Measurements from ENCODE around the gene TCEA2.
A peak's percentile ranks its signal among the peaks of the same experiment; 100 is the strongest.
"Not testable (repeated sequence)": the region's sequence is repeated elsewhere in the genome, so short reads cannot be mapped to it uniquely, and the experiment has no call there.

The TCEA2 gene

GRCh38 chr20:64080013-64080812, 17.2 kb downstream of the TCEA2 start, which contains the start of gene OPRL1:
OPRL1 (plus strand) TSS chr20:64080082; CDS start chr20:64092721, 12,639 bp downstream.
- peak; percentile 42 for DNase-seq

- no peak for DNase-seq
Observed at GRCh38 chr20:64080813-64081623, 18.0 kb downstream of the TCEA2 start.

GRCh38 chr20:64081624-64081964, 18.6 kb downstream of the TCEA2 start:
- DNase-seq, result no peak

- DNase-seq, result no peak
Observed at GRCh38 chr20:64082126-64082731, 19.2 kb downstream of the TCEA2 start.

GRCh38 chr20:64082820-64083377, 19.9 kb downstream of the TCEA2 start:
- DNase-seq, result no peak

- peak; percentile 41 for DNase-seq
Observed at GRCh38 chr20:64083378-64083803, 20.4 kb downstream of the TCEA2 start.

GRCh38 chr20:64083804-64084684, 21.0 kb downstream of the TCEA2 start, which contains the start of gene LKAAEAR1:
LKAAEAR1 (minus strand) TSS chr20:64084398; CDS start chr20:64084219, 179 bp downstream.
- no peak for DNase-seq

- no peak for DNase-seq
Observed at GRCh38 chr20:64084685-64085152, 21.7 kb downstream of the TCEA2 start.

- DNase-seq, result no peak
Observed at GRCh38 chr20:64086801-64087200, 23.8 kb downstream of the TCEA2 start.

- DNase-seq, result not testable (repeated sequence)
Observed at GRCh38 chr20:64087226-64087825, 24.3 kb downstream of the TCEA2 start.

GRCh38 chr20:64088586-64088985, 25.6 kb downstream of the TCEA2 start:
- DNase-seq, result not testable (repeated sequence)

GRCh38 chr20:64090165-64090564, 27.2 kb downstream of the TCEA2 start:
- DNase-seq, result no peak

- no peak for DNase-seq
Observed at GRCh38 chr20:64091340-64091739, 28.3 kb downstream of the TCEA2 start.

- no peak for DNase-seq
Observed at GRCh38 chr20:64091770-64092169, 28.8 kb downstream of the TCEA2 start.

GRCh38 chr20:64092258-64093012, 29.4 kb downstream of the TCEA2 start:
- no peak for DNase-seq

- DNase-seq, result no peak
Observed at GRCh38 chr20:64093013-64093503, 30.1 kb downstream of the TCEA2 start.

GRCh38 chr20:64095455-64095854, 32.5 kb downstream of the TCEA2 start:
- no peak for DNase-seq

- no peak for DNase-seq
Observed at GRCh38 chr20:64095927-64096326, 32.9 kb downstream of the TCEA2 start.

- no peak for DNase-seq
Observed at GRCh38 chr20:64096535-64096934, 33.5 kb downstream of the TCEA2 start.

- DNase-seq, result no peak
Observed at GRCh38 chr20:64098471-64099013, 35.5 kb downstream of the TCEA2 start.
